ENCODE measurements around the gene LZTS2.

- TF ChIP-seq CTCF (IDR thresholded peaks at IDR 0.05; ENCODE audit: insufficient read depth, low read length) (no peak), POLR2AphosphoS5 (IDR thresholded peaks at IDR 0.05; ENCODE audit: low read depth) (no peak), GABPA (IDR thresholded peaks at IDR 0.05; ENCODE audit: low read depth) (no peak), REST (IDR thresholded peaks at IDR 0.05; ENCODE audit: insufficient replicate concordance, low read depth) (no peak), SPI1 (IDR thresholded peaks at IDR 0.05; ENCODE audit: borderline replicate concordance, low read depth) (no peak)
Measured at GRCh38 chr10:101035314-101035713, 35.7 kb downstream of the LZTS2 start.
